Gastroesophageal sphincter (tissue), 4 donors: ENCODE measurements around the gene SH3TC2. TPM values are rescaled to one million over a fixed set of nuclear protein-coding genes. Genes with fewer than 3 reads are reported as not detected.

ENCODE experiments used
- ATAC-seq: fragments of 150-250 bp; one replicate; pipeline ENCODE4 v1.9.1; 2016; ENCODE audit warnings: mild to moderate bottlenecking, moderate library complexity
- H3K27ac ChIP-seq, 4 donors: fragments of 200-600 bp; sonication (generic) in 3 of 4; 1 replicate in 3 of 4; 2 replicates in 1 of 4; pipeline ENCODE4 v1.5.1; 2016 to 2019
- H3K27me3 ChIP-seq: fragments of 200-600 bp; sonication (generic); one replicate; pipeline ENCODE4 v1.5.1; 2019
- H3K36me3 ChIP-seq, 2 donors: fragments of 200-600 bp; sonication (generic); one replicate each; pipeline ENCODE4 v1.5.1; 2019; ENCODE audit warnings: control low read depth in 1 of 2
- H3K4me1 ChIP-seq, 3 donors: fragments of 200-600 bp; sonication (generic); 1 replicate in 2 of 3; 2 replicates in 1 of 3; pipeline ENCODE4 v1.5.1; 2016 to 2019; ENCODE audit warnings: control low read depth in 2 of 3
- H3K4me3 ChIP-seq, 2 donors: fragments of 200-600 bp; sonication (generic); one replicate each; pipeline ENCODE4 v1.5.1; 2019; ENCODE audit warnings: mild to moderate bottlenecking in 1 of 2, moderate library complexity in 1 of 2
- H3K9me3 ChIP-seq, 3 donors: fragments of 200-600 bp; sonication (generic); one replicate each; pipeline ENCODE4 v1.5.1; 2017 to 2019; ENCODE audit warnings: control low read depth in 2 of 3
- CTCF ChIP-seq, 4 experiments: fragments of 200-600 bp in 2 of 4; fragments of 450-650 bp in 2 of 4; sonication (generic) in 1 of 4; IDR thresholded peaks; one replicate each; pipeline ENCODE4 v1.5.1; 2017 to 2019; ENCODE audit warnings: antibody characterized with exemption in 4 of 4, mild to moderate bottlenecking in 2 of 4, moderate library complexity in 2 of 4
- EP300 ChIP-seq: sonication (generic); formaldehyde crosslinking; IDR thresholded peaks from one replicate; pipeline ENCODE4 v1.6.1; 2017; ENCODE audit warnings: antibody characterized with exemption, mild to moderate bottlenecking
- POLR2A ChIP-seq, 2 donors: fragments of 450-650 bp; IDR thresholded peaks; one replicate each; pipeline ENCODE4 v1.6.1; 2017; ENCODE audit warnings: antibody characterized with exemption in 2 of 2, mild to moderate bottlenecking in 2 of 2, moderate library complexity in 1 of 2
- POLR2AphosphoS5 ChIP-seq: sonication (generic); formaldehyde crosslinking; IDR thresholded peaks from one replicate; pipeline ENCODE4 v1.6.1; 2017; ENCODE audit warnings: antibody characterized with exemption
- whole genome bisulfite sequencing, 2 donors: methylation state at CpG; one replicate each; pipeline ENCODE4 v1.1.5; 2018; ENCODE audit warnings: low coverage in 1 of 2; 5-methylcytosine and 5-hydroxymethylcytosine counted together
- total RNA-seq, 4 donors: library from RNA; depleted of rRNA; stranded (reverse); fragments of >200 nt; gene quantifications; one replicate each; pipeline ENCODE4 v1.1.0, GENCODE V29; 2016

SH3TC2 gene
- total RNA-seq, 4 donors from 2014 or later: 2.3 to 5.0 (median 3.5) TPM

- no CpG with 5 or more reads among the region's 1 CpG for WGBS, 2 donors
- Histone ChIP-seq H3K4me3 (no peak overlapping the region), H3K27ac (peak overlapping the region in 1 of 4 donors; percentile 37), H3K9me3 (no peaks in the 10 kb centered on the region), H3K36me3 (no peaks in the 10 kb centered on the region), H3K27me3 (peaks cover 3% of the 10 kb centered on the region), H3K4me1 (no peaks in the 10 kb centered on the region)
- ATAC-seq: no peak
- no peak for TF ChIP-seq POLR2A (IDR thresholded peaks at IDR 0.05)
- TF ChIP-seq EP300: no peak
- TF ChIP-seq CTCF (IDR thresholded peaks at IDR 0.05): no peak
- TF ChIP-seq POLR2AphosphoS5: no peak
These were observed 22.4 kb downstream of the SH3TC2 start for GRCh38 chr5:149040421-149040820.

GRCh38 chr5:149039506-149039905 is 23.4 kb downstream of the SH3TC2 start:
- peaks cover 3% of the 10 kb centered on the region for H3K27me3 ChIP-seq
- no peak overlapping the region for H3K27ac ChIP-seq
- no peaks in the 10 kb centered on the region for H3K36me3 ChIP-seq
- no peaks in the 10 kb centered on the region for H3K4me1 ChIP-seq
- TF ChIP-seq POLR2AphosphoS5 (no peak), POLR2A (IDR thresholded peaks at IDR 0.05) (no peak), CTCF (IDR thresholded peaks at IDR 0.05) (no peak), EP300 (no peak)
- no peak for ATAC-seq
- no peaks in the 10 kb centered on the region for H3K9me3 ChIP-seq
- WGBS, 2 donors: 87% methylated on average over 2 of the region's 2 CpGs
- H3K4me3 ChIP-seq: no peak overlapping the region

- WGBS, 2 donors: 57 to 60% methylated on average over 2 of the region's 6 CpGs
- no peaks in the 10 kb centered on the region for H3K36me3 ChIP-seq
- TF ChIP-seq EP300 (no peak), POLR2AphosphoS5 (no peak), POLR2A (IDR thresholded peaks at IDR 0.05) (no peak), CTCF (IDR thresholded peaks at IDR 0.05) (no peak)
- ATAC-seq: no peak
- H3K27me3 ChIP-seq: peaks cover 3% of the 10 kb centered on the region
- no peak overlapping the region for H3K4me3 ChIP-seq
- H3K27ac ChIP-seq: no peak overlapping the region
- H3K9me3 ChIP-seq: no peaks in the 10 kb centered on the region
- no peaks in the 10 kb centered on the region for H3K4me1 ChIP-seq
These were observed 24.4 kb downstream of the SH3TC2 start for GRCh38 chr5:149038336-149039080.

GRCh38 chr5:149037817-149038216 is 25.0 kb downstream of the SH3TC2 start:
- Histone ChIP-seq H3K36me3 (no peaks in the 10 kb centered on the region), H3K27me3 (peaks cover 3% of the 10 kb centered on the region), H3K4me3 (no peak overlapping the region), H3K4me1 (no peaks in the 10 kb centered on the region), H3K27ac (no peak overlapping the region), H3K9me3 (no peaks in the 10 kb centered on the region)
- TF ChIP-seq EP300 (no peak), POLR2AphosphoS5 (no peak), POLR2A (IDR thresholded peaks at IDR 0.05) (no peak), CTCF (IDR thresholded peaks at IDR 0.05) (no peak)
- 40% methylated on average over 1 of the region's 3 CpGs; no CpG with 5 or more reads in 1 of the 2 donors for WGBS, 2 donors
- ATAC-seq: no peak

- Histone ChIP-seq H3K36me3 (no peaks in the 10 kb centered on the region), H3K9me3 (no peaks in the 10 kb centered on the region), H3K27ac (no peak overlapping the region), H3K27me3 (peaks cover 3% of the 10 kb centered on the region), H3K4me3 (no peak overlapping the region), H3K4me1 (no peaks in the 10 kb centered on the region)
- ATAC-seq: no peak
- no peak for TF ChIP-seq CTCF (IDR thresholded peaks at IDR 0.05)
- no peak for TF ChIP-seq EP300
- no peak for TF ChIP-seq POLR2AphosphoS5
- TF ChIP-seq POLR2A (IDR thresholded peaks at IDR 0.05): no peak
- 64 to 80% methylated on average over 1 to 2 of the region's 2 CpGs for WGBS, 2 donors
These were observed 25.9 kb downstream of the SH3TC2 start for GRCh38 chr5:149036970-149037369.
